ENCODE measurements around the gene ADAMTSL4. TPM values are rescaled to one million over a fixed set of nuclear protein-coding genes. Genes with fewer than 3 reads are reported as not detected.

The ADAMTSL4 gene
- total and polyA plus RNA-seq, 7 experiments from 2014 or later, result 0.14 to 27.7 (median 0.68) TPM

DNA sequence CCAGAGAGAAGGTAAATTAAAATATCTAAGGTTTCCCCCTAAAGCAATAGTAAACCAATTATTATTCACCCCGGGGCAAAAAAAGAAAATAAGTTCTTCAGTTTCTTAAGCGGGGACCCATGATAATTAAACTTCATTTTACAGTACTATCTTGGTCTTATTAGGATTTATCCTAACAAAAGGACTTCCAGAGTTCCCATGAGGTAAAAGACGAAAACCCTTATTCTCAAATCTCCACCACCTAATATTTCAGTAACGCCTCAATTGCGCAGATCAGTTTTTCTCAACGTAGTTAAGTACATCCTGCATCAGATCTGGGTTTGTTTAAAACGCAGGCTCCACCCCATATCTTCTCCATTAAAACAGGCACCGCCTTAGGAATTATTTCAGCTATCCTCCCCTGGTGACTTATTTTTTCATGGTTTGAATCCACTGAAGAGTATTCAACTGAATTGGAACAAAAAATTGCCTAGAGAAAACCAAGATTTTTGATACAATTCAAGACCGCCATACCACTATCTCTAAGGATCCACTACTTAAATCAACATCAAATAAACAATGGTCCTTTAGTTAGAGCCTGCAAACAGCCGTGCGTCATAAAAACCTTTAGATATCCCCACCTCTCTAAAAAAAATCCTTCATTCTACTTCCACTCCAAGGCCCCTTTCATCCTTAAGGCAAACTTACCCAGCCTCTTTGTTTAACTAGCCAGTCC, 28.5 kb downstream of the ADAMTSL4 start:
- Histone ChIP-seq H3K27ac (ENCODE audit: low read depth, low read length) (peak overlapping the region; percentile 97), H3K4me1 (ENCODE audit: control insufficient read depth in 2 of 2, insufficient read depth in 2 of 2, low read length in 2 of 2) (peaks cover 12 to 26% of the 10 kb centered on the region in 2 donors), H3K9me3 (ENCODE audit: control insufficient read depth in 2 of 3, low read length in 3 of 3) (no peaks in the 10 kb centered on the region), H3K36me3 (ENCODE audit: control insufficient read depth in 2 of 3, insufficient read depth in 3 of 3, low read length in 3 of 3) (peaks cover 40 to 59% (median 47%) of the 10 kb centered on the region in 3 experiments), H3K4me3 (ENCODE audit: low read length) (peak overlapping the region; percentile 95), H3K27me3 (ENCODE audit: control insufficient read depth in 2 of 2, insufficient read depth in 2 of 2, low read length in 2 of 2) (no peaks in the 10 kb centered on the region)
- intact Hi-C loops (cut with micrococcal nuclease), result loop anchor here (2.0 kb wide), 2 partner anchors 43 to 213 kb away; partner anchors contain the start of gene RPRD2 (in 1 of the 2)
- peaks cover 0 to 9% (median 0%) of the 10 kb centered on the region in 11 donors for H3K9me3 Mint-ChIP-seq
- ChIA-PET POLR2A (interaction anchor here (0.7 to 18.9 kb wide), 10 partner anchors 9 to 309 kb away, joined by 3 to 1237 read pairs (median 5); partner anchors contain the start of genes APH1A, ENSA and RPRD2), CTCF (interaction anchor here (0.7 to 17.1 kb wide), 5 partner anchors 14 to 407 kb away, joined by 3 to 300 read pairs (median 3); no protein-coding TSS in a partner anchor)
- peak overlapping the region; percentile 96 to 99 (median 97) for H3K27ac Mint-ChIP-seq
- peaks cover 27 to 65% (median 58%) of the 10 kb centered on the region in 5 donors for H3K36me3 Mint-ChIP-seq
- peaks cover 0 to 7% (median 0%) of the 10 kb centered on the region in 5 donors for H3K27me3 Mint-ChIP-seq
- H3K4me3 Mint-ChIP-seq, result peak overlapping the region; percentile 92 to 99 (median 95)
- DNase-seq, result peak in 7 of 9 donors; percentile 64 to 83 (median 70)
- ATAC-seq, result peak; percentile 17
- peaks cover 26 to 52% (median 41%) of the 10 kb centered on the region in 7 donors for H3K4me1 Mint-ChIP-seq

DNA sequence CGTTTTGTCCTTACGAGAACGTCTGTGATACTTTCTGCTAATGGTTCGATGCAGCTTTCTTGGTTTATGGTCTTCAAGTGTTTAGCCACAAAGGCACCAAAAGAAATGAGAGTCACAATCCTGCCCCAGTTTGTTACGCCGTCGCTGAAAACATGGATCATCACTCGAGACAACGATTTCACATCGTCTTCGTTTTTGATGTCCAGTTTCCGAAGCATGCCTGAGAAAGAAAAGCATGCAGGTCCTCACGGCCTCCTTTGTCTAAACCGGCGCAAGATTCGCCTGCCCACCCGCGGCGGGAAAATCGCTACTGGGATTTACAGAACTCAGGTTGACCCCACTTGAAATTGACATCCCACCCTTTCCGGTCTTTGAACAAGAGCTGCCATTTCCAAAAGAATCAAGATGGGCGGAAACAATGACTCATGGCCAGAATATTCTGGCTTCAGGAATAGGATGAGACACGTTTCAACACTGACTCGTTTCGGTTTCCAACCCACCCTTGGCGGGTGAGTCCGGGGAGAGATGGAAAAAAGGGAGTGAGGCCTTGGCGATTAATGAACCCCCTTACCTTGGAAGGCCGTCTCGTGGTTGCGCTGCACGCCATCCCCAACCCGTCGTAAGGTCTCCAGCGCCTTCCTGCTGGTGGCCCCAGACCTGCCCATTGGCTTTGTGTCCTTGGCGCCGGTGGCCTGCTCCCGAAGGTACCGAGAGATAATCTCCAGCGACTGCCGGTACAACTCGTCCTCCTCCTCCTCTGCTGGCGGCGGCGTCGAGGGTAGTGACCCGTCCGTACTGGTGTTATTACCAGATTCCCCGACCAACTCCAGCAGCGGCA, 29.3 kb downstream of the ADAMTSL4 start:
- Histone ChIP-seq H3K4me1 (ENCODE audit: control insufficient read depth in 2 of 2, insufficient read depth in 2 of 2, low read length in 2 of 2) (peaks cover 5 to 18% of the 10 kb centered on the region in 2 donors), H3K4me3 (ENCODE audit: low read length) (peak overlapping the region; percentile 95), H3K9me3 (ENCODE audit: control insufficient read depth in 2 of 3, low read length in 3 of 3) (no peaks in the 10 kb centered on the region), H3K36me3 (ENCODE audit: control insufficient read depth in 2 of 3, insufficient read depth in 3 of 3, low read length in 3 of 3) (peaks cover 36 to 52% (median 41%) of the 10 kb centered on the region in 3 experiments), H3K27ac (ENCODE audit: low read depth, low read length) (peak overlapping the region; percentile 97), H3K27me3 (ENCODE audit: control insufficient read depth in 2 of 2, insufficient read depth in 2 of 2, low read length in 2 of 2) (no peaks in the 10 kb centered on the region)
- DNase-seq, result peak in 4 of 9 donors; percentile 36 to 67 (median 54)
- Mint-ChIP-seq H3K27ac (peak overlapping the region; percentile 96 to 99 (median 97)), H3K27me3 (peaks cover 0 to 7% (median 0%) of the 10 kb centered on the region in 5 donors), H3K9me3 (peaks cover 0 to 9% (median 0%) of the 10 kb centered on the region in 11 donors), H3K4me3 (peak overlapping the region; percentile 92 to 99 (median 95)), H3K4me1 (peaks cover 26 to 45% (median 33%) of the 10 kb centered on the region in 7 donors), H3K36me3 (peaks cover 27 to 58% (median 51%) of the 10 kb centered on the region in 5 donors)
- ATAC-seq, result no peak
- CTCF ChIA-PET, result interaction anchor here (1.0 to 17.1 kb wide), 5 partner anchors 8 to 50 kb away, joined by 3 to 300 read pairs (median 6); partner anchors contain the start of gene ENSA
- intact Hi-C loops (cut with micrococcal nuclease), result loop anchor here (1.0 to 2.0 kb wide), 9 partner anchors 11 to 342 kb away; partner anchors contain the start of genes ENSA (in 2 of the 2), ANP32E (in 1 of the 2) and RPRD2 (in 1 of the 2)
- POLR2A ChIA-PET, result interaction anchor here (0.9 to 18.9 kb wide), 12 partner anchors 9 to 480 kb away, joined by 3 to 1237 read pairs (median 7); partner anchors contain the start of genes ENSA, GOLPH3L and RPRD2

DNA sequence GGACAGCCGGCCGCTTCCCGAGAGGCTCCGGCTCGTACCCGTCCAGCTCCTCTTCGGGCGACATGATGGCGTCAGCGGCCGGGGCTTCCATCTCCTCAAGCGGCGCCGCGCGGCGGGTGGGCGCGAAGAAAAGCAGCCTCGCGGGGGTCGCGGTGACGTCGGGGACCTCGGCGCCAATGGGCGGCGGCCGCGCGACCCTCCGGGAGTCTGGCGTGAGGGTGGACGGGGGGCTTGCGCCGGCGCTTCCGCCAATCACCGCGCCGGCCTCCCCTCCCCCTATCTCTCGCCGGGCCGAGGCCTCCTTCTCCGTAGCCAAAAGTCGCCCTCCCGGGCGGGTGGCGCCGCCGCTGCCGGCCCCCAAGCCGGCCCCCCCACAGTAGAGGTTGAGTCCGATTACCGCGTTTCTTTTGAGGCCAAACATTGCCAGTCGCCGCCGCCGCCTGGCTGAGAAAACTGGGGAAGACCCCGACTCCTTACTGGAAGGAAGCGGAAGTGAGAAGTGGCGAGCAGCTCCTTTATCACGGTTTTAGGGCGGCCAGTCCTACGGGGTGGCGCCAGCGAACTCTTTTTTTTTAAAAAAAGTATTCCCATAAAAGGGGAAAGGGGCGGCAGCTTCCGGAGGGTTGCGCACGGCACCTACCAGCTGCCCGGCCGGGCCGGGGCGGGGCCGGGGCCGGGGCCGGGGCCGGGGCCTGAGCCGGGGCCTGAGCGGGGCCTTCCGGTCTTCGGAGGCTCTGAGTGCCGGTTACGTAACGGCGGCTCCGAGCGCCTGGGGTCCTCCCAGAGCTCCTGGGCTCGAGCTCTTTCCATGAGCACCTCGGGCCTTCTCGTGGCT, 30.1 kb downstream of the ADAMTSL4 start, which contains the start of gene MCL1:
Gene MCL1 (minus strand): TSS at position 501 of the 835 bp plus-strand sequence. CDS start 80 bp downstream, at position 421.
- H3K27me3 Mint-ChIP-seq, result peaks cover 0 to 7% (median 0%) of the 10 kb centered on the region in 5 donors

DNA sequence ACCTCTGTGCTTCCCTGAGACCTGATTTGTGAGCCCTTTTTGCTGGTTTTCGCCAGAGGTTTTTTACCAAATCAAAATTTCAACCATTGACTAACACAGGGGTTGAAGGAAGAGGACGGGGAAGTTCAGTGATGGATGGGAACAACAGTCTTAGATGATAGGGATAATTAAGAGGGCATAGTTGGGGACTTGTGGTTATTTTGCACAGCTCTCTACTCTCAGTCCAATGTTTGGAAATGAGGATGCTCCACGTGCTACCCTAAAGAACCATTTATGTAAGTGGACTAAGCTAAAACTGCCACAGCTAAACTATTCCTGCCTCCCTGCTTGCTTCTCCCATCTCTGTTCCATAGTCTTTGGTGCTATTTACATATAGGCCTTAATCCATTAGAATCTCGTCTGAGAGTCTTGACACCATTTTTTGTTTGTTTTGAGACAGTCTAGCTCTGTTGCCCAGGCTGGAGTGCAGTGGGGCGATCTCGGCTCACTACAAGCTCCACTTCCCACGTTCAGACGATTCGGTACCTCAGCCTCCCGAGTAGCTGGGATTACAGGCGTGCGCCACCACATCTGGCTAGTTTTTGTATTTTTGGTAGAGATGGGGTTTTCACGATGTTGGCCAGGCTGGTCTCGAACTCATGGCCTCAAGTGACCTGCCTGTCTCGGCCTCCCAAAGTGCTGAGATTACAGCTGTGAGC, 30.9 kb downstream of the ADAMTSL4 start:
- H3K4me3 ChIP-seq (ENCODE audit: low read length), result peak overlapping the region; percentile 50
- H3K4me1 Mint-ChIP-seq, result peaks cover 18 to 32% (median 22%) of the 10 kb centered on the region in 7 donors
- CTCF ChIA-PET, result interaction anchor here (0.8 to 17.1 kb wide), 6 partner anchors 9 to 48 kb away, joined by 3 to 300 read pairs (median 6); partner anchors contain the start of gene ENSA
- POLR2A ChIA-PET, result interaction anchor here (0.8 to 18.9 kb wide), 17 partner anchors 9 to 577 kb away, joined by 3 to 1237 read pairs (median 5); partner anchors contain the start of genes ENSA, GOLPH3L and RPRD2
- peaks cover 0 to 9% of the 10 kb centered on the region in 2 donors for H3K4me1 ChIP-seq (ENCODE audit: control insufficient read depth in 2 of 2, insufficient read depth in 2 of 2, low read length in 2 of 2)
- H3K27me3 Mint-ChIP-seq, result peaks cover 0 to 7% (median 0%) of the 10 kb centered on the region in 5 donors
- no peak for DNase-seq
- H3K36me3 ChIP-seq (ENCODE audit: control insufficient read depth in 2 of 3, insufficient read depth in 3 of 3, low read length in 3 of 3), result peaks cover 30 to 40% (median 35%) of the 10 kb centered on the region in 3 experiments
- H3K36me3 Mint-ChIP-seq, result peaks cover 27 to 44% (median 39%) of the 10 kb centered on the region in 5 donors
- intact Hi-C loops (cut with micrococcal nuclease), result loop anchor here (1.0 to 2.0 kb wide), 9 partner anchors 13 to 344 kb away; partner anchors contain the start of genes ENSA (in 2 of the 2), ANP32E (in 1 of the 2) and RPRD2 (in 1 of the 2)
- H3K27ac Mint-ChIP-seq, result peak overlapping the region; percentile 95 to 98 (median 96)
- no peaks in the 10 kb centered on the region for H3K27me3 ChIP-seq (ENCODE audit: control insufficient read depth in 2 of 2, insufficient read depth in 2 of 2, low read length in 2 of 2)
- H3K9me3 Mint-ChIP-seq, result peaks cover 0 to 9% (median 0%) of the 10 kb centered on the region in 11 donors
- peak overlapping the region; percentile 72 to 99 (median 93) for H3K4me3 Mint-ChIP-seq
- ATAC-seq, result no peak
- H3K27ac ChIP-seq (ENCODE audit: low read depth, low read length), result peak overlapping the region; percentile 97
- no peaks in the 10 kb centered on the region for H3K9me3 ChIP-seq (ENCODE audit: control insufficient read depth in 2 of 3, low read length in 3 of 3)

More for the DNA sequence above, 30.1 kb downstream of the ADAMTSL4 start, which contains the start of gene MCL1:
- H3K4me3 Mint-ChIP-seq, result peak within 1 kb of the TSS; percentile 92 to 99 (median 95)
- POLR2A ChIA-PET, result interaction anchor here (0.8 to 18.9 kb wide), 17 partner anchors 10 to 578 kb away, joined by 3 to 1237 read pairs (median 5); partner anchors contain the start of genes ENSA, GOLPH3L and RPRD2
- no peaks in the 10 kb centered on the region for H3K27me3 ChIP-seq (ENCODE audit: control insufficient read depth in 2 of 2, insufficient read depth in 2 of 2, low read length in 2 of 2)
- peaks cover 3 to 15% of the 10 kb centered on the region in 2 donors for H3K4me1 ChIP-seq (ENCODE audit: control insufficient read depth in 2 of 2, insufficient read depth in 2 of 2, low read length in 2 of 2)
- intact Hi-C loops (cut with micrococcal nuclease), result loop anchor here (1.0 to 2.0 kb wide), 9 partner anchors 12 to 343 kb away; partner anchors contain the start of genes ENSA (in 2 of the 2), ANP32E (in 1 of the 2) and RPRD2 (in 1 of the 2)
- ATAC-seq (peak; percentile 90), DNase-seq (peak; percentile 75 to 88 (median 83))
- peak within 1 kb of the TSS; percentile 97 for H3K27ac ChIP-seq (ENCODE audit: low read depth, low read length)
- peak within 1 kb of the TSS; percentile 95 for H3K4me3 ChIP-seq (ENCODE audit: low read length)
- peaks cover 27 to 50% (median 46%) of the 10 kb centered on the region in 5 donors for H3K36me3 Mint-ChIP-seq
- H3K9me3 Mint-ChIP-seq, result peaks cover 0 to 9% (median 0%) of the 10 kb centered on the region in 11 donors
- peaks cover 36 to 48% (median 37%) of the 10 kb centered on the region in 3 experiments for H3K36me3 ChIP-seq (ENCODE audit: control insufficient read depth in 2 of 3, insufficient read depth in 3 of 3, low read length in 3 of 3)
- peak within 1 kb of the TSS; percentile 96 to 99 (median 98) for H3K27ac Mint-ChIP-seq
- CTCF ChIA-PET, result interaction anchor here (1.0 to 17.1 kb wide), 6 partner anchors 9 to 49 kb away, joined by 3 to 300 read pairs (median 5); partner anchors contain the start of gene ENSA
- H3K4me1 Mint-ChIP-seq, result peaks cover 25 to 39% (median 29%) of the 10 kb centered on the region in 7 donors
- H3K9me3 ChIP-seq (ENCODE audit: control insufficient read depth in 2 of 3, low read length in 3 of 3), result no peaks in the 10 kb centered on the region

Measured in naive thymus-derived CD4-positive, alpha-beta T cell (primary cell).